GM18520 (cell line): ENCODE measurements around the gene FAM72D.
A peak's percentile ranks its signal among the peaks of the same experiment; 100 is the strongest.
"Not testable (repeated sequence)": the region's sequence is repeated elsewhere in the genome, so short reads cannot be mapped to it uniquely, and the experiment has no call there.

Source experiments
- ATAC-seq: cut with Tn5 transposase; IDR thresholded peaks from one replicate; pipeline ENCODE4 v1.9.1; 2021; ENCODE audit not compliant: unreplicated experiment

Gene FAM72D

GRCh38 chr1:145146308-145146707 lies 50.5 kb downstream of the FAM72D start:
- ATAC-seq: not testable (repeated sequence)

- ATAC-seq: not testable (repeated sequence)
Observed at GRCh38 chr1:145147172-145147571, 51.4 kb downstream of the FAM72D start.

- ATAC-seq: not testable (repeated sequence)
Observed at GRCh38 chr1:145155421-145155820, 59.6 kb downstream of the FAM72D start.

- ATAC-seq: not testable (repeated sequence)
Observed at GRCh38 chr1:145155873-145156272, 60.1 kb downstream of the FAM72D start.

DNA sequence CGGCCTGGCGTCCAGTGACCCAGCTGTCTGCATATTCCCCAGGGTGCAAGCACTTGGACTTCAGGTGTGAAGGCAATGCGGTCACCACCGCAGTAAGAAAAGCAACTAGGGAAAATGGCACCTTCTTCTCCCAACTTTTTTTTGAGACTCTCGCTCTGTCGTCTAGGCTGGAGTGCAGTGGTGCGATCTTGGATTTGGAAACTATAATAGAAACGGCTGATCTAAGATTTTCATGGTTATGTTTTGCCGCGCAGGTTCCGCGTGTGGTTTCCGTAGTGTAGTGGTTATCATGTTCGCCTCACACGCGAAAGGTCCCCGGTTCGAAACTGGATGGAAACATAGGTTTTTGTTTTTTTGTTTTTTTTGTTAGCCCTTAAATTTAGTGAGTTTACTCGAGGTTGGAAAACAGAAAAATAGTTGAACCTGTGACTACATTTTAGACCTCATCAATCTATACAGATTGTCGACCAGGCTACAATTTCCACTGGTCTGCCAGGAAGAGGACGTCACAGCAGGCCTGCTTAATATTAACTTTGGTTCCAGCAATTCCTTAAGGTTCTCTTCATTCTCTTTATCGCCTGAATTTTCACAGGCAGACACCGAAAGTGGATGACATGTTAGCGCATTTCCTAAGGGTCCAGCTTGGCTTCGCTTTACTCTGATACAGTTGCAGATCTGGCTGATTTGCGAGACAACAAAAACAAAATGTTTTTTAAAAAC lies 61.3 kb downstream of the FAM72D start:
- not testable (repeated sequence) for ATAC-seq

- peak; percentile 42 for ATAC-seq
Observed at GRCh38 chr1:145157715-145158114, 61.9 kb downstream of the FAM72D start.

- peak; percentile 54 for ATAC-seq
Observed at GRCh38 chr1:145161046-145161752, 65.4 kb downstream of the FAM72D start.
